SH-SY5Y (cell line): ENCODE measurements around the gene SEMA3C.

Experiments
- GATA2 ChIP-seq: IDR thresholded peaks from 2 replicates; pipeline ENCODE4 v1.6.1; 2011; ENCODE audit warnings: mild to moderate bottlenecking, low read depth, low read length
- GATA3 ChIP-seq: IDR thresholded peaks from 2 replicates; pipeline ENCODE4 v1.6.1; 2011; ENCODE audit warnings: low read depth, mild to moderate bottlenecking, low read length, moderate library complexity

SEMA3C gene

DNA sequence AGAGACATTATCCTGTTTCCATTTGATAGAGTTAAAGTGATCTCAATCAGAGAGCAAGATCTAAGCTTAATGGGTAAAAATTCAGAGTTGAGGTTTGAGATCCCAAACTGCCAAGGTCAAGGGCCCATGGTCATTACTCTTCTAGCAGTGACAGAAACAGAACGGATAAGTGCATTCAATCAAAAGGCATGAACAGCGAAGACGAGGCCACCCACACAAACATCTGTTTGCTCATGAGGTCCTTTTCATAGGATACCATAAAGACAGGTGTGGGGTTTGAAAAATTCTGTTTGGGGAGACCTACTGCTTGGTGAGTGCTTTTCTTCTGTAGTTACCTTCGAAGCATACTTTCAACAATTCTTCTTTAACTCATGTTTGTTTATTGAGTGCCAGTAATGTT is 58.3 kb downstream of the SEMA3C start:
- TF ChIP-seq GATA2 (no peak), GATA3 (no peak)

DNA sequence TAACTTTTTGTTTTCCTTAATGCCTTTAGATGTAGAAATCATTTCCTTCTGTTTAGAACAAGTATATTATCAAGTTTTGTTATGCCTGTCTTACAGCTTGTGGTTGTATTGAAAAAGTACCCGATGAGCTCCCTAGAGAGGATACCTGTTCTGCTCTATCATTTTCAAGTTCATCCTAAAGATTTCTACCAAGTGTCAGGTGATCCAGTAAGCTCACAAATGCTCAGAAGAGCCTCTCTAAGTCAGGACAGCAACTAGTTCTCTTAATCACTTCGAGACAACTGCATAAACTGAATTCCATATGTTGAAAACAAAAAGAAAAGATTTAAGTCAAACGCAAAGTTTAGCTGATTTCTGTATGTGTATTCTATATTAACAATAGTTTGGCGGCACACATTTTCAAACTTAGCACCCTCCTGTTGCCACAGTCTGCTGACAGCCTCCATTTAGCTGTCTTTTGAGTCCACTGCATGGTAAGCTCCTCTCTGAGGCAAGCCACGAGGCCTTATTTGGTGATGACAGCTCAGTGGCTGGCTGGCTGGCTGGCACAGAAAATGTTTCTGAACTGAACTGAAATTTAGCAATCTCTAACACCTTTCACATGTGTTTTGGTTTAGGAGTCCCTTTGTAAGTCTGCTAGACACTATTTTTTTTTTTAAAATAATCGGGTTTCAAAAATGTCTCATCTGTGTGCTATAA is 59.4 kb downstream of the SEMA3C start:
- TF ChIP-seq GATA3 (no peak), GATA2 (no peak)

DNA sequence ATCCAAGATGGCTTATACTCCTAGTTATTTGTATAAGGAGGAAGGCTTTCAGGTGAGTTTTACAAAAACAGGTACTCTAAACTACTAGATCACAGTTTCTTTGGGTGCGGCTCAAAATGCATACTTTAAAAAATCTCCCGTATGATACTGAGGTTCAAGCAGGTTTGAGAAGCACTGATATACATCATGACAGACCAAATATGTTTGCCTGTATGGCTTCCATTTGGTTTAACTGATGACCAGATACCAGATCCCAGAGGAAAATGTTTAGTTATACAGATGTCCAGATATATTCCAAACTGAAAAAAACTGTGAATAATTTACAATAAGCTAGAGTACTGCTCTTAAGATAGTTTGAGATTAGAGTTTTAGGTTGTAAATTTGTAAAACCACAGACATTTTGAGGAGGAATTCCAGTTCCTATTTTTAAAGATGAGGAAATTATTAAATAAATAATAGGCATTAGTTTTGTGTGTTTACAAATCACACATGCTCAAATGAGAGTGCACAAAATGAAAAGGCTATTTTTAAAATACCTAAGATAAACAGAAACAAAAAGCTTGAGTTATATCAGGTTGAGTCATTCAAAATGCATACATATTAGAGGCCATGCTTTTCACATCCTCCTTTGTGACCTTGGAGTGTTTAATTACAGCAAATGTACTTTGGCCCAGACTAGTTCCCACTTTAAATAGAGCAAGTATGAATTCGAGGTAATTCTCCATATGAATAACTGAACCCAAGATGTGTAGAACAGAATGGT is 60.5 kb downstream of the SEMA3C start:
- TF ChIP-seq GATA3 (peak; percentile 98), GATA2 (peak; percentile 86)

DNA sequence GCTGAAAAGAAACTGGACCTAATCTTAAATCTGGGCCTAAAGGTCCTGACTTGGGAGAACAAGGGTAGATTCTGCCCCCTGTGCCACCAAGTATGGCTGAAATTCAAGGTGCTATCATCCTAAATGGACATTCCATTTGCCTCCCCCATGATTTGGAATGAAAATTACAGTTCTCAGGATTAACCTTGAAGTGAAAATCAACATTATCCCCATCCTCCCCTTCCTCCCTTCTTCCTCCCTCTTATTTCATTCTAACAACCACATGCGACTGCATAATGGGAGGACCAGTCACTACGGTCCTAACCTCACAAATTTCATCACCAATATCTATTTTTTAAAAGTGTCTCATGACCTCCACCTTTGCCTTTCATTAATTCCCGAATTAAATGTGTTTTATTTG is 62.1 kb downstream of the SEMA3C start:
- TF ChIP-seq GATA3, result no peak
- no peak for TF ChIP-seq GATA2

DNA sequence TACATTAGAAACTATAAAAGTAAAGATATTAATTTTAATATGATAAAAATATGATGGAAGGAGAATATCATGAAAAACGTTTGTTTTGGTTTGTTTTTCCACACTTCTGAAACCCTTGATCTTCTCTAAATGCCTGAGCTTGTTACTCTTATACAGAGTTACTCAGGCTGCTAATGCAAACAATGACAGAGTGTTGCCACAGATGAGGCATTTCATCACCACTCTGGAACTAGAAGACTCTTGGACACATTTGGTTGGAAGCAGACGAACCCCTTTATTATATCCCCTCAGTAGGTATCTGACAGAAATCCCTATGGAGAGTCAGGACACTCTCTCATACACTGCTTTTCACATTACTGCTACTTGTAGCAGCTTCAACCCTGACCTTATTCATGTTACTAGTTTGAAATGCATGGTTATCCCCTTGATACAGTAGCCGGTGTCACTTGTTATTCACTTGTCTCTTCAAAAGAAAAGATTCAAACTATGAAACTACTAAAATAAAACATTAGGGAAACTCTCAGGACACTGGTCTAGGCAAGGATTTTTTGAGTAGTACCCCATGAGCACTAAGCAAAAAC is 66.9 kb downstream of the SEMA3C start:
- TF ChIP-seq GATA2, result no peak
- no peak for TF ChIP-seq GATA3

DNA sequence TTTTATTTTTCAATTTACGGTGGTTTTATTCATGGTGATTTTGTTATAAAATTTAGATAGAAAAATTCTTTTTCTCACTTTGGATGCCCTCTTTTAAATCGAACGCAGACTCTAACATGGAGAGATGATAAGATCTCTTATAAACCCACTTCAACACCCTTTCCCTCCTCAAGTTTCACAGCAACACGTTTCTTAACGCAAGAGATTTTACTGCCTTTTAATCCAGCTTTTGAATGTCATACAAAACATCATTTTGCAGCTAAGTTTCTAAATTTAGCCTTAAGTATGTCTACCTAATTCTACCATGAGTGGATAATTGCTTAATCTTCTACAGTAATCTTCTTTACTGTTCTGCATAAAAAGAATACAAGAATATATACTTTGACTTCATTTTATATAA is 70.0 kb downstream of the SEMA3C start:
- no peak for TF ChIP-seq GATA2
- TF ChIP-seq GATA3, result no peak

DNA sequence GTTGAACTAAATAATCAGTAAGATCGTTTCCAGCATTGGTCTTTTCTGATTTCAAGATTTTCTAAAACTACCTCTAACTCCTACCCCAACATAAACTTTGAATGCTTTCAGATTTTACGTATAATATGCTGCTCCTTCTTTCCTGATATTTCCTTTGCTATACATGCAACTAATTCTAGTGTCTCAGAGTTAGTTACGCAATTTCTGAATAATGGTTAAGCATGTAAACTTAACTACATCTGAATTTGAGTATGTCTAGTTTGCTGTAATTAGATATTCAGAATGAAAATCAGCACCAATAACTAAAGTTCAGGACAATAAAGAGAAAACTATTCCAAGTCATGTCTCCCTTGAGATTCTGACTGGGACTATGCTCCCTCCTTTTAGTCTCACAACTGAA is 71.0 kb downstream of the SEMA3C start:
- TF ChIP-seq GATA3, result no peak
- no peak for TF ChIP-seq GATA2

DNA sequence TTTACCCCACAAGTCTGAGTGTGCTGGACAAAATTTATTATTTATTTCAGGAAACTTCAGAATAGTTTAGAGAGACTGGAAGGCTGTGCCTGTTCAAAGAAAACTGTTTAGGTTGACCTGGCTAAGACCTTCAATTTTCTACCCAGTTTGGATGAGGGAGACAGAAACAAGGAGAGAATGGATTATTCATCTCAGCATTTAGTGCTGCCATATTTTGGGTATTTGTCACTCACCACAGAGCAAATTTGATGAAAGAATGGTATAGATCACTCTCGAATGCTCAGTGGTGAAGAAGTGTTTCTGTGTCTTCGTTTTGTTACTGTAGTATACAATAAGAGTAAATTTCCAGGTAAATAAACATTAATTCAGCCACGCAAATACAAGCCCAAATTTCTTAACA is 71.8 kb downstream of the SEMA3C start:
- TF ChIP-seq GATA3 (no peak), GATA2 (no peak)

DNA sequence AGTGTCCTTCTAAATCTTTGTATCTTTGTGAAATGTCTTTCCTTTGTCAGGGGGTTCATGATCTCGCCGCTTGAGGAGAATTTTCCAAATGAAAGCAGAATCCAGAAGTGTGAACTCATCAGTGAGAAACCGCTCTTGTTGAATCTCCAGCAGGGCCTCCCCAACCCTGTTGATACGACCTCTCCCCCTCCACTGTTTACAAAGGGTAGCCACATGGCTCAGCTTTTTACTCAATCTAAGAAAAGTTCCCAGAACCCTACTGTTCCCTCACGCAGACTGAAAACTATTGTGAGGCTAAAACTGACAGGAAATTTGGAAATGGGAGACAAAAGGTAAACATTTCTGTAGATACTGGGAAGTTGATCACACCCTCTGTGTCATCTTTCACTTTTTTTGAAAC is 73.9 kb downstream of the SEMA3C start:
- no peak for TF ChIP-seq GATA2
- TF ChIP-seq GATA3, result no peak

DNA sequence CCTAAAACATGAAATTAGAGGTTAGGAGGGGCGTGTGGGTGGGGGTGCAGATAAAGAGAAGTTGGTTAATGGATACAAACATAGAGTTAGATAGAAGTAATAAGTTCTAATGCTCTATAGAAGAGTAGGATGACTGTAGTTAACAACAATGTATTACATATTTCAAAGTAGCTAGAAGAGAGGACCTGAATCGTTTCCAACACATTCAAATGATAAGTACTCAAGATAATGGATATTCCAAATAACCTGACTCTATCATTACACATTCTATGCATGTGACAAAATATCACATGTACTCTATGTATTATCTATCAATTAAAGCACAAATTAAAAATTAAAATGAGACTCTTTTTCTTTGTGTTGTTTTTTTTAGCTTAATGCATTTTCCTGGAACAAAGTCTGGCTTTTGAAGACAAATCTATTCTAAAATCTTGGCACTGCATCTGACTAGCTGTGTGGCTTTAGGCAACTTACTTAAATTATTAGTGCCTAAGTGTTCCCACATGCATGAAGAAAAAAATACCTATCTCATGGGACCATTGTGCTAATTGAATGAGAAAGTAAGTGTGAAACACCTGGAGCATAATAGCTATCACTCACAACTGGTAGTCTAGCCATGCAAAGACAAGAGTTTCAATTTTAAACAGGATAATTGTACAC is 75.7 kb downstream of the SEMA3C start:
- TF ChIP-seq GATA2, result peak; percentile 73
- TF ChIP-seq GATA3, result peak; percentile 92

DNA sequence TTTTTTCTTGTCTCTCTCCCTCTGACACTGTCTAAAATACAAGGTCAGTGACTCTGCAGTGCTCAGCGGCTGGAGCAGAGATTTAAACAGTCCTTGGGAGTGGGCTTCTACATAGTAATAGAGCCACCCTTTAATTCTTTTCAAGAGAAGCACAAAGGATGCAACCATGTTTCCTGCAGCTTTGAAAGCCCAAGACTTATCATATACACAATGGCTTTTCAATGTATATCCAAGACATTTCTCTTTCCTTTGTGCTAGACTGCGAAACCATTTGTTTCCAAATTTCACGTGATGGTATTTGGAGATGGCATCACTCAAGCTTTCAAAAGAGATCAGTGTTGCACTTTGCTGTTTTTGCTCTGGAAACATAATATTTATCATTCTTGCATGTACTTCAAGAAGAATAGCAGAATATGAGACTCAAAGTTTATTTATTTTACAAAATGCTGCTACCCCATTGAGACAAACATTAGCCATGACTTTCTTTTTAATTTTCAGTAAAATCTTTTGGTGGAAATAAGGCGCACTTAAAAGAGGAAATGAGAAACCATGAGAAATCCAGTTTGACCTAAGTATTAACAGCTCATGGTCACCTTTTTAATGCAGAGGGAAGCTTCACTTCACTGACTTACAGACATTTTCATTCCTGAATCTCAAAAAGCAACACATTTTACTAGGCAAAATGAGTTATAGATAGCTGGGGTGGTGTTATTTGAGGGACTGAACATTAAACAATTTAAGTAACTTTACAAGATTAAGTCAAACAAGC is 76.6 kb downstream of the SEMA3C start:
- TF ChIP-seq GATA2, result no peak
- no peak for TF ChIP-seq GATA3

DNA sequence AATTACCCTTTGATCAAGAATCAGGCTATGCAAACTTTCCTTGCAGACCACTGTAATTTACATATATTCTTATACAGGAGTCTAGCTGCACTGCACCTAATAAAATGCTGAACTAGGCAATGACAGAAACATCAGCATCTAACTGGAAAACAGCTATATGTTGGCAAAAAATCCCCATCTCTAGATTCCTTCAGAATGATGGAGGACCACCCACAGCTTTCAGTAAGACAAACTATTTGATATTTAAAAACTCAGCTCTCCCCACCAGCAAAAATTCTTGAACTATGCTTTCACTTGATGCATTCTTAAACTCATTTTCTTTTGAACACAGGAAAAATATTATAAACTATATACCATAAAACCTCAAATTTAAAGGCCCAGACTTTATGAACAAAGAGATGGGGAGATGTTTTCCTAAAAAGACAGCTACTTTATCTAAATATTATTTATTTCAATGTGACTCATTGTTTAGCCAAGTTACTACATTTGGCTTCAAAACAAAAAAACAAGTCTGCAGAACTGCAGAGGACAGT is 77.4 kb downstream of the SEMA3C start:
- TF ChIP-seq GATA3, result no peak
- TF ChIP-seq GATA2, result no peak

DNA sequence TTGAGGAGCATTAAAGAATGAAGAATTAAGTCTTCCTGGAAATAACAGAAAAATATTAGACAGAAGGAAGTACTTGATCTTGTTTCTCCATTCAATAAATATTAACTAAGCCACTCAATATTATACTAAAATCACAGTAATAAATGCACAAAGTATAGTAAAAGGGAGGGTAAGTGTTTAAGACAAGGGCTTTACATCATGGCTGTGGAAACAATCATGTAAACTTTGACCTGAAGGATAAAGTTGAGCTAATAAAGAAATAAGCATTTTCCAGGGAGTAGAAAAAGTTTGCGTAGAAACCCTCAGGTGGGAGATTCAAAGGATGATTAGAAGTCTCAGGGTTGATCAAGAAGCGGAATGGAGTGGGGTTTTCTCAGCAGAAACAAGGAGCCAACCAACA is 78.2 kb downstream of the SEMA3C start:
- TF ChIP-seq GATA3 (no peak), GATA2 (no peak)
